IMR-90 (cell line): ENCODE results near the gene ZBTB38. TPM values are rescaled to one million over a fixed set of nuclear protein-coding genes. Genes with fewer than 3 reads are reported as not detected.

Source experiments
- ATAC-seq: fragments of 200-7000 bp; cut with Tn5 transposase; 2 replicates; pipeline ENCODE4 v1.9.1; 2020; ENCODE audit warnings: low read depth, mild to moderate bottlenecking, moderate library complexity
- BruUV-seq: library from RNA; stranded (reverse); fragments of 400-500 nt; replicated peaks from 2 replicates; lab custom pipeline; 2021; lab: Mats Ljungman, UMichigan
- CTCF ChIA-PET: fragments of 300-600 bp; formaldehyde crosslinking; extraction: SDS; loops from one replicate; lab custom pipeline; 2021; ENCODE audit warnings: antibody characterized with exemption; lab: Yijun Ruan, JAX
- POLR2A ChIA-PET: fragments of 300-600 bp; sonication (Branson Sonifier 250); formaldehyde crosslinking; loops from one replicate; lab custom pipeline; 2022; ENCODE audit warnings: antibody characterized with exemption; ENCODE audit not compliant: unreplicated experiment; lab: Charles Lee
- DNase-seq: peaks from one replicate; pipeline ENCODE4 v3.0.0; 2013
- H2AFZ ChIP-seq: replicated peaks from 2 replicates; pipeline ENCODE3; 2013; ENCODE audit warnings: low read length, mild to moderate bottlenecking; ENCODE audit not compliant: poor library complexity
- H2AK5ac ChIP-seq: 2 replicates; pipeline ENCODE4 v1.6.1; 2013; ENCODE audit warnings: low read depth, low read length, inconsistent platforms
- H2AK9ac ChIP-seq: replicated peaks from 2 replicates; pipeline ENCODE3; 2013; ENCODE audit warnings: mild to moderate bottlenecking, low read depth, low read length, moderate library complexity; ENCODE audit not compliant: poor library complexity
- H2BK120ac ChIP-seq: 2 replicates; pipeline ENCODE4 v1.6.1; 2013; ENCODE audit warnings: low read depth, low read length, inconsistent platforms
- H2BK15ac ChIP-seq: 3 replicates; pipeline ENCODE4 v1.6.1; 2013; ENCODE audit warnings: low read depth, low read length, inconsistent platforms
- H2BK20ac ChIP-seq: 2 replicates; pipeline ENCODE4 v1.6.1; 2013; ENCODE audit warnings: low read depth, mild to moderate bottlenecking, inconsistent platforms, low read length, moderate library complexity
- H2BK5ac ChIP-seq: 2 replicates; pipeline ENCODE4 v1.6.1; 2013; ENCODE audit warnings: mild to moderate bottlenecking, low read depth, low read length, inconsistent platforms; ENCODE audit not compliant: poor library complexity, severe bottlenecking
- H3K14ac ChIP-seq: replicated peaks from 2 replicates; pipeline ENCODE4 v1.6.1; 2013; ENCODE audit warnings: low read depth, low read length, inconsistent platforms
- H3K18ac ChIP-seq: 2 replicates; pipeline ENCODE4 v1.6.1; 2013; ENCODE audit warnings: low read depth, low read length, control low read depth
- H3K23ac ChIP-seq: 2 replicates; pipeline ENCODE4 v1.6.1; 2013; ENCODE audit warnings: low read depth, low read length, inconsistent platforms
- H3K27ac ChIP-seq: 2 replicates; pipeline ENCODE4 v1.5.1; 2013; ENCODE audit warnings: mild to moderate bottlenecking, control low read depth, low read length; ENCODE audit not compliant: insufficient read depth
- H3K27me3 ChIP-seq: 2 replicates; pipeline ENCODE4 v1.6.1; 2013; ENCODE audit warnings: low read length; ENCODE audit not compliant: control insufficient read depth, insufficient read depth
- H3K36me3 ChIP-seq: 2 replicates; pipeline ENCODE4 v1.6.1; 2013; ENCODE audit warnings: low read length, mixed read lengths; ENCODE audit not compliant: control insufficient read depth, insufficient read depth
- H3K4ac ChIP-seq: 2 replicates; pipeline ENCODE4 v1.6.1; 2013; ENCODE audit warnings: low read depth, low read length, inconsistent platforms
- H3K4me1 ChIP-seq: 2 replicates; pipeline ENCODE4 v1.6.1; 2013; ENCODE audit warnings: low read length, mixed read lengths; ENCODE audit not compliant: control insufficient read depth, insufficient read depth
- H3K4me2 ChIP-seq: 2 replicates; pipeline ENCODE4 v1.6.1; 2013; ENCODE audit warnings: low read depth, mild to moderate bottlenecking, control low read depth, low read length, moderate library complexity
- H3K4me3 ChIP-seq: 2 replicates; pipeline ENCODE4 v1.5.1; 2013; ENCODE audit warnings: low read depth, mild to moderate bottlenecking, control low read depth, low read length, moderate library complexity; ENCODE audit not compliant: insufficient read depth
- H3K56ac ChIP-seq: 2 replicates; pipeline ENCODE4 v1.6.1; 2013; ENCODE audit warnings: low read length, inconsistent platforms; ENCODE audit not compliant: insufficient read depth; ENCODE audit errors: extremely low read depth
- H3K79me1 ChIP-seq, 2 experiments: 2 replicates each; pipeline ENCODE4 v1.6.1; 2013; ENCODE audit warnings: low read length in 2 of 2, inconsistent platforms in 1 of 2, low read depth in 1 of 2
- H3K9ac ChIP-seq: 2 replicates; pipeline ENCODE4 v1.6.1; 2013; ENCODE audit warnings: low read depth, low read length, control low read depth
- H3K9me1 ChIP-seq: 2 replicates; pipeline ENCODE4 v1.6.1; 2013; ENCODE audit warnings: low read length, inconsistent platforms; ENCODE audit not compliant: insufficient read depth
- H3K9me3 ChIP-seq: 2 replicates; pipeline ENCODE4 v1.6.1; 2013; ENCODE audit warnings: low read length; ENCODE audit not compliant: control insufficient read depth, insufficient read depth
- H4K20me1 ChIP-seq: 2 replicates; pipeline ENCODE4 v1.6.1; 2013; ENCODE audit warnings: low read length, inconsistent platforms; ENCODE audit not compliant: insufficient read depth
- H4K5ac ChIP-seq: 2 replicates; pipeline ENCODE4 v1.6.1; 2013; ENCODE audit warnings: mild to moderate bottlenecking, low read depth, low read length, control low read depth
- H4K8ac ChIP-seq, 2 experiments: 2 replicates each; pipeline ENCODE4 v1.6.1; 2013; ENCODE audit warnings: low read depth in 2 of 2, low read length in 2 of 2, control low read depth in 1 of 2, inconsistent platforms in 1 of 2
- H4K91ac ChIP-seq: 2 replicates; pipeline ENCODE4 v1.6.1; 2013; ENCODE audit warnings: low read depth, low read length, inconsistent platforms; ENCODE audit not compliant: insufficient read depth
- CEBPB ChIP-seq: IDR thresholded peaks from 2 replicates; pipeline ENCODE4 v1.6.1; 2012; ENCODE audit warnings: low read depth, low read length, improper control_type of control experiment
- MAZ ChIP-seq: IDR thresholded peaks from 2 replicates; pipeline ENCODE4 v1.6.1; 2012; ENCODE audit warnings: low read depth, mild to moderate bottlenecking, low read length, improper control_type of control experiment, moderate library complexity, borderline replicate concordance
- MXI1 ChIP-seq: IDR thresholded peaks from 2 replicates; pipeline ENCODE4 v1.6.1; 2012; ENCODE audit warnings: low read depth, mild to moderate bottlenecking, low read length, moderate library complexity, borderline replicate concordance
- NFE2L2 ChIP-seq: fragments of 150-350 bp; IDR thresholded peaks from 2 replicates; pipeline ENCODE4 v1.6.1; 2016; ENCODE audit warnings: low read depth, mild to moderate bottlenecking, low read length
- RCOR1 ChIP-seq: IDR thresholded peaks from 2 replicates; pipeline ENCODE4 v1.6.1; 2012; ENCODE audit warnings: mild to moderate bottlenecking, low read length, improper control_type of control experiment; ENCODE audit not compliant: insufficient replicate concordance
- WGBS, 2 experiments: methylation state at CpG; one replicate each; pipeline versions ENCODE4 v1.1.5 to v1.1.7; 2013; ENCODE audit warnings: missing lambda C conversion rate in 2 of 2; ENCODE audit not compliant: insufficient read length in 1 of 2; ENCODE audit errors: extremely low coverage in 2 of 2; 5-methylcytosine and 5-hydroxymethylcytosine counted together
- dilution Hi-C: fragments of 300-500 bp; cut with HindIII; formaldehyde crosslinking; loops from one replicate; pipeline ENCODE4 v1.14.3; 2018; ENCODE audit warnings: low sequenced_read_pairs; ENCODE audit not compliant: unreplicated experiment
- in situ Hi-C: fragments of 300-500 bp; cut with MboI; formaldehyde crosslinking; loops from 3 replicates; pipeline ENCODE4 v1.14.3; 2019; ENCODE audit warnings: low sequenced_read_pairs, inconsistent platforms, mixed read lengths
- intact Hi-C: fragments of 100-400 bp; cut with micrococcal nuclease; formaldehyde crosslinking; loops from 2 replicates; pipeline ENCODE4 v1.10.0; 2022
- polyA plus RNA-seq, 3 experiments: library from polyadenylated mRNA; depleted of rRNA; stranded (reverse); fragments of >200 nt; gene quantifications; 2 replicates each; pipeline ENCODE4 v1.2.3, GENCODE V29; 2012; ENCODE audit warnings: low replicate concordance in 1 of 3
- total RNA-seq: library from RNA; depleted of rRNA; stranded (reverse); fragments of >200 nt; gene quantifications from 2 replicates; pipeline ENCODE4 v1.2.3, GENCODE V29; 2012

The ZBTB38 gene
- total and polyA plus RNA-seq, 2 of the 4 experiments (the other 2 are of a cell fraction), result 44.9 to 274 TPM

GRCh38 chr3:141409940-141410241 is 41.6 kb downstream of the ZBTB38 start:
- H2BK15ac ChIP-seq, result peak overlapping the region; percentile 93; the same call in 2 of the 3 replicates
- peaks cover 29% of the 10 kb centered on the region for H3K9me1 ChIP-seq
- peak overlapping the region; percentile 97 for H2BK120ac ChIP-seq
- H3K36me3 ChIP-seq, result peaks cover 45% of the 10 kb centered on the region
- peak overlapping the region; percentile 98 for H3K23ac ChIP-seq
- H3K79me1 ChIP-seq, result peaks cover 41 to 63% of the 10 kb centered on the region in 2 experiments
- H4K20me1 ChIP-seq, result no peaks in the 10 kb centered on the region
- intact Hi-C loops (no loop called here), in situ Hi-C loops (no loop called here), dilution Hi-C loops (no loop called here)
- H3K4ac ChIP-seq, result peak overlapping the region; percentile 98
- ChIA-PET POLR2A (interaction anchor here (0.5 kb wide), 1 partner anchor 14 kb away, joined by 3 read pairs; no protein-coding TSS in a partner anchor), CTCF (interaction anchor here (1.1 kb wide), 1 partner anchor 42 kb away, joined by 4 read pairs; no protein-coding TSS in a partner anchor)
- TF ChIP-seq RCOR1 (no peak), MAZ (no peak), CEBPB (no peak), MXI1 (no peak), NFE2L2 (peak; percentile 18; the same call in 1 of the 2 replicates)
- no peak overlapping the region for H3K4me3 ChIP-seq
- H4K5ac ChIP-seq, result peak overlapping the region; percentile 97
- peak overlapping the region; percentile 45 for H2AK9ac ChIP-seq
- H2BK20ac ChIP-seq, result peak overlapping the region; percentile 95
- DNase-seq (no peak), ATAC-seq (no peak)
- H4K91ac ChIP-seq, result peak overlapping the region; percentile 99
- peak overlapping the region; percentile 92 for H3K27ac ChIP-seq
- no peak overlapping the region for H2AFZ ChIP-seq
- H3K4me1 ChIP-seq, result peaks cover 51% of the 10 kb centered on the region
- no CpG with 5 or more reads among the region's 3 CpGs for WGBS, 2 experiments
- peak overlapping the region; percentile 97 for H3K14ac ChIP-seq
- peak overlapping the region; percentile 99 for H2BK5ac ChIP-seq
- H3K9me3 ChIP-seq, result no peaks in the 10 kb centered on the region
- no peaks in the 10 kb centered on the region for H3K27me3 ChIP-seq
- peak overlapping the region; percentile 96 for H3K56ac ChIP-seq
- peak overlapping the region; percentile 99 for H3K18ac ChIP-seq
- no peak overlapping the region for H3K4me2 ChIP-seq
- H2AK5ac ChIP-seq, result peak overlapping the region; percentile 81
- H4K8ac ChIP-seq, result peak overlapping the region; percentile 88 to 99
- no TSS peak for BruUV-seq
- H3K9ac ChIP-seq, result peak overlapping the region; percentile 21
